HL-60 (cell line): ENCODE data around the gene TENM4.

Experiments used
- POLR2AphosphoS5 ChIP-seq: IDR thresholded peaks from 2 replicates; pipeline ENCODE4 v1.6.1; 2012; ENCODE audit warnings: low read depth
- TF ChIP-seq, protein P1 (sequence below): IDR thresholded peaks from one replicate; pipeline ENCODE4 v1.5.1; 2011; ENCODE audit warnings: low read length, control low read depth, inconsistent platforms; ENCODE audit not compliant: insufficient read depth
- TF ChIP-seq, protein P2 (sequence below): IDR thresholded peaks from 2 replicates; pipeline ENCODE4 v1.6.1; 2012; ENCODE audit warnings: low read depth; ENCODE audit not compliant: insufficient replicate concordance

DNA sequence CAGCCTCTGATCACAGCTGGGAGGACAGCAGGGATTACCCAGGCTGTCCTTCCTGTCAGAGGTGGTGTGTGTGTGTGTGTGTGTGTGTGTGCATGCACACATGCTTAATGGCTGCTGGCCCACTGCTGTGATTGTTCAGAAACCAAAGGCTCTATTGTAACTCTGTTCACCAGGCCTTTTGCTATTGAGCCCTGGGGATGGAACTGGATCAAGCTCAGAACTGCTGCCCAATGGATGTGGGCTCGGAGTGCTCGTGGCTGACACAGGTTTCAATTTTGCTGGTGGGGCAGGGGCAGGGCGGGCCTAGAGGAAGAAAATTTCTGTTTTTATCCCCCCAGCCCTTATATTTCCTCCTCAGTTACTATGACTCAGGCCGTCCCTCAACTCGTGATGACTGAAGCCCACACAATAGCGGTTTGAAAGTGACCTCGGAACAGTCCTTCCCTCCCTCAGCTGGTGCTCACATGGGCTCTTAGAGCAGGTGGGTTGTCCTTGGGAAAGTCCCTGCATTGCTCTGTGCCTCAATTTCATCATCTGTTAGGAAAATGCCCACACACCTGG, 359.3 kb downstream of the TENM4 start:
- TF ChIP-seq, protein P1, sequence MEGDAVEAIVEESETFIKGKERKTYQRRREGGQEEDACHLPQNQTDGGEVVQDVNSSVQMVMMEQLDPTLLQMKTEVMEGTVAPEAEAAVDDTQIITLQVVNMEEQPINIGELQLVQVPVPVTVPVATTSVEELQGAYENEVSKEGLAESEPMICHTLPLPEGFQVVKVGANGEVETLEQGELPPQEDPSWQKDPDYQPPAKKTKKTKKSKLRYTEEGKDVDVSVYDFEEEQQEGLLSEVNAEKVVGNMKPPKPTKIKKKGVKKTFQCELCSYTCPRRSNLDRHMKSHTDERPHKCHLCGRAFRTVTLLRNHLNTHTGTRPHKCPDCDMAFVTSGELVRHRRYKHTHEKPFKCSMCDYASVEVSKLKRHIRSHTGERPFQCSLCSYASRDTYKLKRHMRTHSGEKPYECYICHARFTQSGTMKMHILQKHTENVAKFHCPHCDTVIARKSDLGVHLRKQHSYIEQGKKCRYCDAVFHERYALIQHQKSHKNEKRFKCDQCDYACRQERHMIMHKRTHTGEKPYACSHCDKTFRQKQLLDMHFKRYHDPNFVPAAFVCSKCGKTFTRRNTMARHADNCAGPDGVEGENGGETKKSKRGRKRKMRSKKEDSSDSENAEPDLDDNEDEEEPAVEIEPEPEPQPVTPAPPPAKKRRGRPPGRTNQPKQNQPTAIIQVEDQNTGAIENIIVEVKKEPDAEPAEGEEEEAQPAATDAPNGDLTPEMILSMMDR, result no peak
- TF ChIP-seq, protein P2, sequence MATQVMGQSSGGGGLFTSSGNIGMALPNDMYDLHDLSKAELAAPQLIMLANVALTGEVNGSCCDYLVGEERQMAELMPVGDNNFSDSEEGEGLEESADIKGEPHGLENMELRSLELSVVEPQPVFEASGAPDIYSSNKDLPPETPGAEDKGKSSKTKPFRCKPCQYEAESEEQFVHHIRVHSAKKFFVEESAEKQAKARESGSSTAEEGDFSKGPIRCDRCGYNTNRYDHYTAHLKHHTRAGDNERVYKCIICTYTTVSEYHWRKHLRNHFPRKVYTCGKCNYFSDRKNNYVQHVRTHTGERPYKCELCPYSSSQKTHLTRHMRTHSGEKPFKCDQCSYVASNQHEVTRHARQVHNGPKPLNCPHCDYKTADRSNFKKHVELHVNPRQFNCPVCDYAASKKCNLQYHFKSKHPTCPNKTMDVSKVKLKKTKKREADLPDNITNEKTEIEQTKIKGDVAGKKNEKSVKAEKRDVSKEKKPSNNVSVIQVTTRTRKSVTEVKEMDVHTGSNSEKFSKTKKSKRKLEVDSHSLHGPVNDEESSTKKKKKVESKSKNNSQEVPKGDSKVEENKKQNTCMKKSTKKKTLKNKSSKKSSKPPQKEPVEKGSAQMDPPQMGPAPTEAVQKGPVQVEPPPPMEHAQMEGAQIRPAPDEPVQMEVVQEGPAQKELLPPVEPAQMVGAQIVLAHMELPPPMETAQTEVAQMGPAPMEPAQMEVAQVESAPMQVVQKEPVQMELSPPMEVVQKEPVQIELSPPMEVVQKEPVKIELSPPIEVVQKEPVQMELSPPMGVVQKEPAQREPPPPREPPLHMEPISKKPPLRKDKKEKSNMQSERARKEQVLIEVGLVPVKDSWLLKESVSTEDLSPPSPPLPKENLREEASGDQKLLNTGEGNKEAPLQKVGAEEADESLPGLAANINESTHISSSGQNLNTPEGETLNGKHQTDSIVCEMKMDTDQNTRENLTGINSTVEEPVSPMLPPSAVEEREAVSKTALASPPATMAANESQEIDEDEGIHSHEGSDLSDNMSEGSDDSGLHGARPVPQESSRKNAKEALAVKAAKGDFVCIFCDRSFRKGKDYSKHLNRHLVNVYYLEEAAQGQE, result no peak
- no peak for TF ChIP-seq POLR2AphosphoS5
